GM18499 (cell line): Measurements from ENCODE around the gene PTGER3.
"Not testable (repeated sequence)": the region's sequence is repeated elsewhere in the genome, so short reads cannot be mapped to it uniquely, and the experiment has no call there.

Experiments used
- ATAC-seq: cut with Tn5 transposase; IDR thresholded peaks from one replicate; pipeline ENCODE4 v1.9.1; 2021; ENCODE audit warnings: moderate number of reproducible peaks; ENCODE audit not compliant: insufficient read depth, unreplicated experiment

The PTGER3 gene

DNA sequence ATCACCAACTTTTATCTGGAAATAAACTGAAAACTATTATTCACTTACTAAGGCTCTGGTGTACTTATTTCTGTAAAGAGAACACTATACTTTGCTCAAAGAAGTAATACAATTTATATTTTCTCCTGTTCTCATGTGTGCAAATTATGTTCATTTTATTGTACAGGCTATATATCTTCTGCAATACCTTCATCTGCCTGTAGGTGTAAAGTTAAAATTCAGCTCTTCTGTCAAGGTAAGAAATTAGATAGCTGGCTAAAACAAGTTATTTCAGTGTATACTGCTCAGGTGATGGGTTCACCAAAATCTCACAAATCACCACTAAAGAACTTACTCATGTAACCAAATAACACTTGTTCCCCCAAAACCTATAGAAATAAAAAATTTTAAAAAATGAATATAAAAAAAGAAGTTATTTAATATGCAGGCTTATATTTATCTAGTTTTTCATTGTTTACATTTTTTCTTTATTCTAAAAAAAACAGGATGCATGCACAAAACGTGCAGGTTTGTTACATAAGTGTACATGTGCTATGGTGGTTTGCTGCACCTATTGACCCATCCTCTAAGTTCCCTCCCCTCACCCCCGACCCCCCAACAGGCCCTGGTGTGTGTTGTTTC lies 81.5 kb downstream of the PTGER3 start:
- no peak for ATAC-seq

DNA sequence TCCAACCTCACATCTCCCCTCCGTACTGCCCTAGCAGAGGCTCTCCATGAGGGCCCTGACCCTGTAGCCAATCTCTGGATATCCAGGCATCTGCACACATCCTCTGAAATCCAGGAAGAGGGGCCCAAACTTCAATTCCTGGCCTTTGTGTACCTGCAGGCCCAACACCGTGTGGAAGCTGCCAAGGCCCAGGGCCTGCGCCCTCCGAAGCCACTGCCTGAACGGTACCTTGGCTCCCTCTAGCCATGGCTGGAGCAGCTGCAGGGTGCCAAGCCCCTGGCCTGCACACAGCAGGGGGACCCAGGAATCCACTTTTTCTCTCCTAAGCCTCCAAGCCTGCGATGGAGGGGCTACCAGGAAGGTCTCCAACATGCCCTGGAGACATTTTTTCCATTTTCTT lies 84.2 kb downstream of the PTGER3 start:
- no peak for ATAC-seq

DNA sequence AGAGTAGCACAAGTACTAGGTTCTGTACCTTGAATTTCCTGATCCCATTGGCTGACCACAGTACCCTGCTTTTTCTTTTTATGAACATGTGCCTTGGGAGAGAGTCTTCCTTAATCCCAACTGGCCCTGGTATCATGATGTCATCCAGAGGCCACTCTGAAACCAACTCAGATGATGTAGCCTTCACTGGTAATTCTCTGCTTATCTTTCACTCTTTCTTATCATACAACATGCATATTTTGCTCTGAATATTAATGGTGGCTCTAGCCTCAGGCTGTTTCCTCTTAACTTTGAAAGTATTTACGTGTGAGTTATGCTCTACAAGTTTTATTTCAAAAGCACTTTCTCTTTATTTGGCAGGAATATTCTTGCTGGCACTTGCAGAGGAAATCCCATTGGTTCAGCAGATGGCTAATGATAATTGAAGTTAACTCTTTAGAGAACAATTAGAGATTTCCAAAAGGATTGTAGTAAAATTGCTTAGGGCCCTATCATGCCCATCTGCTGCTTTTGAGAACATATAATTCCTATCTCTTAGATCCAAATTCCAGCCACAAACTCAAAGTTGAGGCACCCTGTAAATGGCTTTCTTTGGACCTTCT lies 86.1 kb downstream of the PTGER3 start:
- ATAC-seq: no peak

DNA sequence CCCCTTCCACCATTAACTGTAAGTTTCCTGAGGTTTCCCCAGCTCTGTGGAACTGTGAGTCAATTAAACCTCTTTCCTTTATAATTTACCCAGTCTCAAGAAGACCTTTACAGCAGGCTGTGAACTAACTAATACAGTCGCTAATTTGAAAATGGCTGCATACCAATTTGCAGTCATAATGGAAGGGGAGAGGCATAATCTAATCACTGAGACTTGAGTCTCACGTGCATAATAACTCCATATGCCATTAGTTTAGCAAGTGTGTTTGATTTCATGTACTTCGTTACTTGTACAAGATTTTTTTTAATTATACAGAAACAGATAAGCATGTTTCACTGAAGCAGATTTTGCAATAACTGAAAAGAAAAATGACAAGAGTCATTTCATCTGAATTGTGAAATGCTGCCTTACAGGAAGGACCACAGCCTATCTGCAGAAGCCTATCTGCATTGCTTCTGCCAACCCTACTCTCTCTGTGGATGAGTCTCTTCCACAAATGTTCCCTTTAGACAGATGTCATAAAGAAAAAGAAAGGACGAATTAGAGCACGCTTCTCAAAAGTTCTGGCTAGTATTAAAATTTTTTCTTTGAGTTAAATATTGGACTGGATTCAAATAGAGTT lies 99.1 kb downstream of the PTGER3 start:
- ATAC-seq: no peak

DNA sequence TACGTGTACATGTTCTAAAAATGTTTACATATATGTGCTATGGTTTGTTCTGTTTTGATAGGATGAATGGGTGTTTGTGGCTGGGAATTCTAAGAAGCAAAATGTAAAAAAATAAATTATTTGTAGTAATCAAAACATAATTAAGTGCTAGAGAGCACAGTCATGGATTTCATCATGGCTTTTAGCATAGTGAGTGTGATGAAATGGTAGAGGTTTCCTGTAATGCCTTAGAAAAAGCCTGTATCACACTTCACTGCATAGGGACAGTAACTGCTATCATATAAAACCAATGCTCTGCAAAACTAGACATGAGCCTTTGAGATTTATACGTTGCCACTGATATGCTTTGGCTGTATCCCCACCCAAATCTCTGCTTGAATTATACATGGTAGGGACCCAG lies 99.8 kb downstream of the PTGER3 start:
- no peak for ATAC-seq

DNA sequence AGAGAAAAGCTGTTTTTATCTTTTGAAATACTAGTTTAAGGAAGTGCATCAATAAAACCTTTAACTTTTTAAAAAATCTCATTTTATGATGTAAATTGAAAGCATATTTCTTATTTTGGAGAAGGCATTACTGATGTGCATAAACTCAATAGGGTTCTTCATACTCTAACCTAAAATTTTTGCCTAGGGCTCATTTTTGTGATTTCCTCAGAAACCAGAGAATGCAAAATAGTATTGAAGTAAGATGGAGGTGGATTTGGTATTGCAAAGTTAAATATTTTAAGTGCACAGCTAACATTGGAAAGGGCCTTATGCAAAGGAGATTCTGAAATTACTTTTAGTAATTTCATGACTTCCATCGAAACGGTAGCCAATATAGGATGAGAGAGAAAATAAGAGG lies 101.9 kb downstream of the PTGER3 start:
- ATAC-seq: no peak

DNA sequence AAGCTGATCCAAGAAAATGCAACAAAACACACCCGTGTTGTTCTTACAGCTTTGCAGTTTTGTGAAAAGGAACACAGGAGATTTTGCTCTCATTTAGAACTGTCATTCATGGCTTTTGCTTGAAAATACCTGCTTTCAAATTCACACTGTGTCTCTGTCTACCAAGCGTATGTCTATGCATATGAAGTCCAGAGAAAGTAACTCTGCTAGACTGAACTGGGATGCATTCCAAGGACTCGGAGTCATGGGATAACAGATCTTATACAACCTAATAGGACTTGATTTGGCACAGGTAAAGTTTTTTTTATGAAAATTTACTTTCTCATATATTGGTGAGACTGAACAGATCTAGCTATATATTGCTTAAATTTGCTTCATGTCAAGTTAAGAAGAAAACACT lies 102.4 kb downstream of the PTGER3 start:
- no peak for ATAC-seq

DNA sequence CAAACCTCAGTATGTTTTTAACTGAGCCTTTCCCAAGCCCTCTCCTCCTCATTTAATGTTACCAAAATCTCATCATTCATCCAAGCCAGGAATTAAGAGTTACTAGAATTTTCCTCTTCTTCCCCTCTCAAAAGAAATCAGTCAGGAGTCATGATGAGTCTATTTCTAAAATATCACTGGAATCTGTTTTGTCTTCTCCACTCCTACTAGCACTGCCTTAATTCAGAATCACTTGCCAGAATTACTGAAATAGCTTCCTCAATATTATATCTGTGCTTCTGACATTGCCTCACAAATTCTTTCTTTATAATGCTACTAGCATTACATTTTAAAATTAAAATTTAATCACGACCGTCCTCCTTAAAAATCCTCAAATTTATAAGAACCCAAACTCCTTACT lies 106.1 kb downstream of the PTGER3 start:
- ATAC-seq: no peak

DNA sequence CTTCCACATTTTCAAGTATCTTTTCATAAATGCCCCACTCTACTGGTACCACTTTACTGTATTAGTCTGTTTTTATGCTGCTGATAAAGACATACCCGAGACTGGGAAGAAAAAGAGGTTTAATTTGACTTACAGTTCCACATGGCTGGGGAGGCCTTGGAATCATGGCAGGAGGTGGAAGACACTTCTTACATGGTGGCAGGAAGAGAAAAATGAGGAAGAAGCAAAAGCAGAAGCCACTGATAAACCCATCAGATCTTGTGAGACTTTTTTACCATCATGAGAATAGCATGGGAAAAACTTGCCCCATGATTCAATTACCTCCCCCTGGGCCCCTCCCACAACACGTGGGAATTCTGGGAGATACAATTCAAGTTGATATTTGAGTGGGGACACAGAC lies 107.2 kb downstream of the PTGER3 start:
- not testable (repeated sequence) for ATAC-seq

DNA sequence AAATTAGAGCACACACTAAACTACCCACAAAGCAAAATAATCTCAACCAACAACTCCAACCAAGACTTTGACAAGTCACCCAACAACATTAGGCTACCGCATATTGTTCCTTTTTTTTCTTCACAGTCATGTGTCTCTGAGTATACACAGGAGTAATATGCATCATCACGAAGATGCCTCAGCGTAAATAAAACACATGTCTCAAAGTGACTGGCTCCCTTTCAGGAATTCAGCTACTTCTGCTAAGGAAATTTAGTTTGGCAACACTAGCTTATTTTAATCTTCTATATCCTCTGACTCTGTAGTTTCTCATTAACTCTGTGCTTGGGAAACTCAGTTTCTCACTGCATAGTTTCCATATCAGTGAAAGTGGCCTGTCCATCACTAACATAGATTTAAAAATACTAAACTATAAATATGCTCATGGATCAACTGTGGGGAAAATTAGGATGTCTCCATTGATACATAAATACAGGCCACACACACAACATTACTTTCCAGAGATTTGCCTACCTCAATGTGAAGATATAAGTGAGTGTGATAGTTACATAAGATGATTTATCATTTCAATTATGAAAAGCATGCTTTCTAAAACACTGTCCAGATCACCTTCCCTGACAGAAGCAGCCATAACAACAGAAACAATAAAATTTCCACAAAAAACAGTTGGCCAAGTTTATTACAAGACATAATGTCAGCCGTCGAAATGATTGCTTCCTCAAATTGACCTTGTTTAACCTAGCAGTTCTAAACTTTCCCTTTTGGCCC lies 113.2 kb downstream of the PTGER3 start:
- ATAC-seq: no peak

DNA sequence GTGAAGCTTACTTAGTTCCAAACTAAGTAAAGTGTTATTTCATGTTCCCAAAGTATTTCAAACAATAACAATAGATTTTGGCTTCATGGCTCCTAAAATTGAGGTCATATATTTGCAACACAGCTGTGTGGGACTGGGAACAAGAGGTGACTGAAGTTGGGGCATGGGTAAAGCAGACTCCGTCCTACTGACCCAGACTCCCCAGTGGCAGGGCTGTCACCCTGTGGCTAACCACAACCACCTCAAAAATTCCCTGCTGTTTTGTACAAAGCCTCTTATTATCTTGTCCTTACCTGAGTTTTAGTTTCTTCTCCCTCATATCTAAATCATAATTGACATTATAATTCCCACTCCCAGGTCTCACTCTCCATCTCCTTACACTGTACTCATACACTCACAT lies 117.6 kb downstream of the PTGER3 start:
- no peak for ATAC-seq

DNA sequence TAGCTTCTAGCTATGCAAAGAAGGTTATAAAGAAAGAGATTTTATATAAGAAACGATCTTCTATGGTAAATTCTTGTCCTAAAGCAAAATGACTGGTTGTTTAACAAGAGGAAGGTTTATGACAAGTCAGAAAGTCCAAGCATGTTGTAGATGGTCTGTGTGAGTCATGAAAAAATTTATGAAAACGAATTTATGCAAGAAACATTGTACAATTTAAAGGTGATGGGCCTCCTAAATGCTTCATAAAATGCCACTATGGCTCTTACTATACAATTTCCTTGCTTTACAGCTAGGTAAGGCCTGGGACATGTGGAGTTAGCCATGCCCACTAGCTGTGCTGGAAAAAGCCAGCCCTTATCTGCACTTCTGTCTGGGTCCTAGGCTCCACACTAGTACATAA lies 125.4 kb downstream of the PTGER3 start:
- no peak for ATAC-seq
